Activated CD8-positive, alpha-beta memory T cell treated with anti-CD3 and anti-CD28 coated beads, Interleukin-2, amount 50 U/mL, for 1 hour (primary cell): ENCODE measurements around the gene RAD51C.
"Not testable (repeated sequence)": the region's sequence is repeated elsewhere in the genome, so short reads cannot be mapped to it uniquely, and the experiment has no call there.

Experiments
- DNase-seq: peaks from one replicate; pipeline ENCODE4 v3.0.0-alpha.2; 2020; ENCODE audit errors: extremely low read depth

The RAD51C gene

DNA sequence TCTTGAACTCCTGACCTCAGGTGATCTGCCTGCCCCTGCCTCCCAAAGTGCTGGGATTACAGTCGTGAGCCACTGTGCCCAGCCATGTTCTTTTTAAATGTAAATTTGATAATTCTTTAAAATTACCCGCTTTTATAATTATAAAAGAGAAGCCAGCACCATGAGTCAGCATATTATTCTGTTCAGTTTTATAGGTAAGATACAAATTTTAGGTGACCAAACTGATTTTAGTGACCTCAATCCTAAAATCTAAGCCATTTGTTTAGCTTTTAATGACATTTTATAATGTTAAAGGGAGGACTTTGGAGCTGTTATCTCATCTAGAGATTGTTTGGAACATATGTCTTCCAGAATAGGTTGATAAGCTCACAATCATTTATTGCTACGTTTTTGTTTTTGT, 42.4 kb downstream of the RAD51C start:
- DNase-seq: no peak

- no peak for DNase-seq
Observed at GRCh38 chr17:58741121-58741625, 48.8 kb downstream of the RAD51C start.

DNA sequence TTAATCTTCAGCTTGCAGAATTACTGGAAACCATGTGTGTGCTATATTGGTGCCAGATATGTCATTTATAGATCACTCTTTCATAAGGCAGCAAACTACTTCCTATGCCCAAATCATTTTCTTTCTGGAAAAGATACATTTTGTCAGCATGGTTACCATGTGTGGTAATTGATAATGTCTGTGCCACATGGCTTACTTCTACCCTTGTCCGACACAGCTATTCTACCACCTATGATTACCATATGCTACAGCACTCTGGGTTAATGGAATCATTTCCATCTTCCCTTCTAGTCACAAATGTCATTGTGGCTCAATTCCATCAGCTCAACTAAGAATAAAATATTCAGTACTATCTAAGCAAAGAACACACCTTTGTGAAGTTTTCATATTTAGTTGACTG, 55.3 kb downstream of the RAD51C start:
- DNase-seq: no peak

DNA sequence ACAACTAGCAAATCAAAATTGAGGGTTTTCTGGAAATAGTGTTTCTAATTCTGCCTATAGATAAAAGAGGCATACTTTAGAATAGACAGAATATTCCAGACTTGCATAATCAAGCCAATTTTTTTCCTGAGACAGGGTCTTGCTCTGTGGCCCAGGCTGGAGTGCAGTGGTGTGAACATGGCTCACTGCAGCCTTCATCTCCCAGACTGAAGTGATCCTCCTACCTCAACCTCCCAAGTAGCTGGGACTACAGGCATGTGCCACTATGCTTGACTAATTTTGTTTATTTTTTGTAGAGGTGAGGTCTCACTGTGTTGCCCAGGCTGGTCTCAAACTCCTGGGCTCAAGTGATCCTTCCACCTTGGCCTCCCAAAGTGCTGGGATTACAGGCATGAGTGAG, 57.2 kb downstream of the RAD51C start:
- DNase-seq: not testable (repeated sequence)

DNA sequence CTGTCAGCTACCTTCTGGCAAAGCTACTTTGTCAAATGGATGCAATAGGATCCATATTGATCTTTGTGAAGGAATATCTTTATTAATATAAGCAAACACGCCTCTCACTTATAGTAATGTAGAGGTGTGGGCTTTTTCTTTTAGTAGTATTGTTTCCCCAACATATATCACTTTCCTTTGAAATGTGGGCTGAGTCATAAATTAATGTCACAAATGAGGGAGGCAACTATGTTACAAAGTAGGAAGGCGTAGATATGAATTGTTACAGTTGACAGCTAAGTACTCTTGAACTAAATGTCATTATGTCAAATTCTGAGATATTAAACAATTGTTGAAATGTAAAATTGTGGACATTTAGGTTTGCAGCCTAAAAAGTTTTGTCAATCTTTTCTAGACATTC, 60.6 kb downstream of the RAD51C start:
- no peak for DNase-seq

GRCh38 chr17:58755269-58755576, 62.8 kb downstream of the RAD51C start:
- DNase-seq: no peak

- DNase-seq: no peak
Observed at GRCh38 chr17:58755577-58756245, 63.3 kb downstream of the RAD51C start, which contains the start of gene PPM1E. PPM1E (plus strand) TSS chr17:58755854.

- DNase-seq: no peak
Observed at GRCh38 chr17:58756246-58757161, 64.1 kb downstream of the RAD51C start.

DNA sequence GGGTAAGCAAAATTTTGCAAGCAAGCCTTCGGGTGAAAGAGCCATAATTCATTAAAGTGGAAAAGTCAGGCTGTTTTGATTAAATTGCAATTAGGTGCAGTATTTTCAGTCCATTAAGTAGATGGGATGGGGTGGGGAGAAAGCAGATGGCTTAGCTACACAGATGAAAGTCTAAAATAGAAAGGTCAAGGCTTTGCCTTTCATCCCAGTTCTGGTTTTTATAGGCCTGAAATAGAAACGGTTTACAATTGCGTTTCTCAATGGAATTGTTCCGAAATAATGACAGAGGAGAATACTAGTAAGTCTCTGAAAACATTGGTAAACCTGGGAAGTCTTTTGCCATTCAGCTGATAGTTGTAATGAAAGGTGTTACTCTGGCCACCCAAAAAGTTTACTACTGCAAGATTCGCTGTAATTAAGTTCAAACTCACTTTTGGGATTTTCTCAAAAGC, 64.8 kb downstream of the RAD51C start:
- no peak for DNase-seq

DNA sequence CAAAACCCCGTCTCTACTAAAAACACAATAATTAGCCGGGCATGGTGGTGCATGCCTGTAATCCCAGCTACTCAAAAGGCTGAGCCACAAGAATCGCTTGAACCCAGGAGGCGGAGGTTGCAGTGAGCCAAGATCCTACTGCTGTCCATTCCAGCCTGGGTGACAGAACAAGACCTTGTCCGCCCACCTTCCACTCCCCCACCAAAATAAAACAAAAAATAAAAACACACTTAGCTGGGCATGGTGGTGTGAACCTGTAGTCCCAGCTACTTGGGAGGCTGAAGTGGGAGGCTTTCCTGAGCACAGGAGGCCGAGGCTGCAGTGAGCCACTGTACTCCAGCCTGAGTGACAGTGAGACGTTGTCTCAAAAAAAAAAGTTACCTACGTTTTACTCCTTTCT, 66.5 kb downstream of the RAD51C start:
- DNase-seq: no peak

DNA sequence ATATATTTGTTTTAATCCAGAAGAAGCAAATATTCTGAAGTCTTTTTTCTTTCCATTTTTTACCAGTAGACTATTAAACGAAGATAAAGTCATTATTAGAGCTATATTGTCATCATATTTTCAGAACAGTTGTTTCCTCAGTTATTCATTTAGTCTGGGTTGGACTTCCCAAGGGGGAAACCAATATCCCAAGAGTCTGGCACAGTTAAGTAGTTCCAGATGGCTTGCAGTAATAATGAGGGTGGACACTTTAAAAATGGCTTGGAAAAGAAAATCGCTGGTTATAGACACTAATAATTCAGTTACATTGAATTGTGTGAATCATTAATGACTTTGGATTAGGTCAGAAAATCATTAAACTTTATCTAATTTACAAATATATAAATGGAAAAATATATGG, 67.1 kb downstream of the RAD51C start:
- no peak for DNase-seq

DNA sequence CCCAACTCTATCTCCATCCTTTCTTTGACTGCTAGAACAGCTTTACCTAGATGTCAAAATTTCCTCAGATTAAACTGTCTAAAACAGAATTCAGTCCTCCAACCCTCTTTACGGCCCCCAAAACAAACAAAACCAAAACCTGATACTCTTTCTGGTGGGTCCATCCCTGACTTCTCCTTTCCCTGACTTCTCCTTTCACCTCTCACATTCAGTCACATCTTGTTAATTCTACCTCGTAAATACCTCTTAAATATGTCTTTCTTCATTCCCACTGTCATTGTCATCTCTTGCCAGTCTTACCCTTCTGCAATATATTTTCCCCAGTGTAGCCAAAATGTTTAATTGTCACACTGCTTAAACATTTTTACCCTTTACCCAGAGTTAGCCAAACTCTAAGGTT, 67.8 kb downstream of the RAD51C start:
- DNase-seq: no peak

DNA sequence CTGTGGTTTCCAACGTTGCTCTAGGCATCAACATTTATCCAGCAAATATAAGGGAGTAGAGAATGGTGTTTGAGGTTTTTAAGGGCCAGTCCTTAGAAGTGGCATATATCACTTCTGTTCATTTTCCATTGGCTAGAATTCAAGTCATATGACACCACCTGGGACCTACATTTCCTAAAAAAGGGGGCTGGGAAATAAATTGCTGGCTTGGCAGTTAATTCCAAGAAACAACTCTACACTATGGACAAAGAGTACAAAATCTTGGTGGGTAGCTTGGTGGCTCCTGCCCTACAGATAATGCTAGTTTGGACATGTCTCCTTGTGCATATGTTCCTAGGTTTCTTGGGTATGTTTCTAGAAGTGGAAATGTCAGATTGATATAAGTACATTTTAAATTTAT, 70.9 kb downstream of the RAD51C start:
- DNase-seq: no peak

DNA sequence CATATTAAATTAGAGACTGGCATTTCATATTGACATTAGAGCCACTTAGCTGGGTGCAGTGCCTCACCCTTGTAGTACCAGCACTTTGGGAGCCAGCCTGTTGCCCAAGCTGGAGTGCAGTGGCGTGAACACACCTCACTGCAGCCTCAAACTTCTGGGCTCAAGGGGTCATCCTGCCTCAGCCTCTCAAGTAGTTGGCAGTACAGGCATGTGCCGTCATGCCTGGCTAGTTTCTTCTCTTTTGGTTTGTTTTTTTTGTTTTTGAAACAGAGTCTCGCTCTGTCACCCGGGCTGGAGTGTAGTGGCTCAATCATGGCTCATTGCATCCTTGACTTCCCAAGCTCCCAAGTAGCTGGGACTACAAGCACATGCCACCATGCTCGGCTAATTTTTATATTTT, 72.0 kb downstream of the RAD51C start:
- DNase-seq: no peak

- DNase-seq: not testable (repeated sequence)
Observed at GRCh38 chr17:58778482-58778881, 86.1 kb downstream of the RAD51C start.

- DNase-seq: no peak
Observed at GRCh38 chr17:58779446-58779845, 87.0 kb downstream of the RAD51C start.

DNA sequence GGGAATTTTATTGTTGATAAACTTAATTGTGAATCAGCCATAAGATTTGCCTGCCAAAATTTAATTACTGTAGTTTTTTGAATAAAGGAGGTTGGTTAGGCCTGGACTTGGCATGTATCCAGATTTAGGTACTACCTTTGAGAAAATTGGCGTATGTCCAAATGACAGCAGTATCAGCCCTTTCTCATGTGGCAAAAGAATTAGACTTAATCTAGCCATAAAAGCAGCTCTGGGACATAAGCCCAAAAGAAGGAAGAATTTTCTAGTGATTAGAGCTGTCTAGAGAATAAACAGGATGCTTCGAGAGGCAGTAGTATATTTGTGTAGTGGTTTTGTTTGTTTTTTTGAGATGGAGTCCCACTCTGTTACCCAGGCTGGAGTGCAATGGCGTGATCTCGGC, 91.0 kb downstream of the RAD51C start:
- no peak for DNase-seq

DNA sequence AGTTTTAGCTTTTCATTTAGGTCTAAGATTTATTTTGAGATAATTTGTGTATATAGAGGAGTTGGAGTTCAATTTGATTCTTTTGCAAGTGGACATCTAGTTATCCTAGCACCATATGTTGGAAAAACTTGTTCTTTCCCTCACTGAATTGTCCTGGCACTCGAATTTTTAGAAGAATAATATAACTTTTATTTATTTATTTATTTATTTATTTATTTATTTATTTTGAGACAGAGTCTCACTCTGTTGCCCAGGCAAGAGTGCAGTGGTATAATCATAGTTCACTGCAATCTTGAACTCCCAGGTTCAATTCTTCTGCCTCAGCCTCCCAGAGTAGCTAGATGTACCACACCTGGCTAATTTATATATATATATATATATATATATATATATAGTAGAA, 92.7 kb downstream of the RAD51C start:
- DNase-seq: no peak
